Endodermal cell (in vitro differentiated cells): Measurements from ENCODE around the gene RASSF8. TPM values are rescaled to one million over a fixed set of nuclear protein-coding genes. Genes with fewer than 3 reads are reported as not detected.
A peak's percentile ranks its signal among the peaks of the same experiment; 100 is the strongest.

Source experiments
- DNase-seq: peaks from one replicate; pipeline ENCODE4 v3.0.0-alpha.2; 2017
- H3K27ac ChIP-seq: 2 replicates; pipeline ENCODE4 v1.5.1; 2013; ENCODE audit warnings: mild to moderate bottlenecking, low read depth, low read length, moderate library complexity
- H3K27me3 ChIP-seq: 2 replicates; pipeline ENCODE4 v1.6.1; 2013; ENCODE audit warnings: mild to moderate bottlenecking, low read length, moderate library complexity; ENCODE audit not compliant: insufficient read depth, control insufficient read depth, poor library complexity, severe bottlenecking
- H3K36me3 ChIP-seq: 2 replicates; pipeline ENCODE4 v1.7.0; 2013; ENCODE audit warnings: mild to moderate bottlenecking, low read length, moderate library complexity; ENCODE audit not compliant: control insufficient read depth, insufficient read depth
- H3K4me1 ChIP-seq: one replicate; pipeline ENCODE4 v1.7.0; 2013; ENCODE audit warnings: low read length; ENCODE audit not compliant: control insufficient read depth, insufficient read depth
- H3K4me3 ChIP-seq: 2 replicates; pipeline ENCODE4 v1.5.1; 2013; ENCODE audit warnings: mild to moderate bottlenecking, low read length, moderate library complexity
- H3K9ac ChIP-seq: 2 replicates; pipeline ENCODE4 v1.6.1; 2013; ENCODE audit warnings: mild to moderate bottlenecking, low read length, moderate library complexity; ENCODE audit not compliant: poor library complexity, severe bottlenecking; ENCODE audit errors: extremely low read depth
- H3K9me3 ChIP-seq: 2 replicates; pipeline ENCODE4 v1.6.1; 2013; ENCODE audit warnings: mild to moderate bottlenecking, low read length, moderate library complexity; ENCODE audit not compliant: control insufficient read depth
- H3K27ac Mint-ChIP-seq: 2 replicates; pipeline ENCODE4 v1.8.0; 2020; ENCODE audit warnings: mixed read lengths
- H3K27me3 Mint-ChIP-seq: 2 replicates; pipeline ENCODE4 v1.8.0; 2021; ENCODE audit warnings: mild to moderate bottlenecking, mixed read lengths; ENCODE audit not compliant: insufficient read depth
- H3K36me3 Mint-ChIP-seq: 2 replicates; pipeline ENCODE4 v1.8.0; 2020; ENCODE audit warnings: low read depth, mixed read lengths
- H3K4me1 Mint-ChIP-seq: 2 replicates; pipeline ENCODE4 v1.8.0; 2020; ENCODE audit warnings: mixed read lengths
- H3K4me3 Mint-ChIP-seq: 2 replicates; pipeline ENCODE4 v1.8.0; 2020; ENCODE audit warnings: mild to moderate bottlenecking, moderate library complexity, mixed read lengths
- H3K9me3 Mint-ChIP-seq: 2 replicates; pipeline ENCODE4 v1.8.0; 2020; ENCODE audit warnings: mild to moderate bottlenecking, mixed read lengths
- CTCF ChIP-seq: fragments of 200-600 bp; sonication (generic); conservative IDR thresholded peaks from 2 replicates; pipeline ENCODE4 v1.5.0; 2021; ENCODE audit warnings: antibody characterized with exemption, mild to moderate bottlenecking
- WGBS, 2 experiments: methylation state at CpG; one replicate each; pipeline versions ENCODE4 v1.1.5 to v1.1.7; 2013; ENCODE audit warnings: missing lambda C conversion rate in 2 of 2, mixed read lengths in 1 of 2; ENCODE audit not compliant: insufficient coverage in 1 of 2, insufficient read length in 1 of 2; 5-methylcytosine and 5-hydroxymethylcytosine counted together
- total RNA-seq, 2 donors: library from RNA; stranded (reverse); fragmentation: NEBNext Ultra II Directional in 1 of 2; extraction: Animal tissue kit (Norgen Biotek cat#: 25700) in 1 of 2; gene quantifications; 2 replicates in 1 of 2; 3 replicates in 1 of 2; pipeline ENCODE4 v1.2.1, GENCODE V29; 2021

Gene RASSF8
- total RNA-seq, 2 donors from 2014 or later = 87.0 to 183 TPM

GRCh38 chr12:26022043-26022442, 63.6 kb downstream of the RASSF8 start:
- WGBS, 2 experiments = 88 to 93% methylated on average over 1 to 3 of the region's 3 CpGs
- no peak overlapping the region for H3K4me3 Mint-ChIP-seq
- H3K4me1 Mint-ChIP-seq = peaks cover 34% of the 10 kb centered on the region
- Histone ChIP-seq H3K4me1 (no peaks in the 10 kb centered on the region), H3K9me3 (peaks cover 19% of the 10 kb centered on the region), H3K36me3 (peaks cover 11% of the 10 kb centered on the region), H3K27me3 (no peaks in the 10 kb centered on the region), H3K27ac (no peak overlapping the region), H3K9ac (no peak overlapping the region), H3K4me3 (no peak overlapping the region)
- peaks cover 14% of the 10 kb centered on the region for H3K9me3 Mint-ChIP-seq
- TF ChIP-seq CTCF = no peak
- no peak for DNase-seq
- no peaks in the 10 kb centered on the region for H3K27me3 Mint-ChIP-seq
- H3K36me3 Mint-ChIP-seq = peaks cover 27% of the 10 kb centered on the region
- H3K27ac Mint-ChIP-seq = no peak overlapping the region

- H3K36me3 ChIP-seq = peaks cover 11% of the 10 kb centered on the region
- H3K4me3 Mint-ChIP-seq = no peak overlapping the region
- 90 to 94% methylated on average over 1 of the region's 1 CpG for WGBS, 2 experiments
These were observed 68.2 kb downstream of the RASSF8 start for GRCh38 chr12:26026713-26027112.

GRCh38 chr12:26027401-26027800, 68.9 kb downstream of the RASSF8 start:
- peaks cover 11% of the 10 kb centered on the region for H3K9me3 Mint-ChIP-seq
- no peak for TF ChIP-seq CTCF
- H3K27me3 ChIP-seq = no peaks in the 10 kb centered on the region
- H3K27ac Mint-ChIP-seq = peak overlapping the region; percentile 0
- no peak overlapping the region for H3K27ac ChIP-seq
- no peak overlapping the region for H3K9ac ChIP-seq
- peaks cover 8% of the 10 kb centered on the region for H3K4me1 ChIP-seq
- H3K36me3 ChIP-seq = peaks cover 11% of the 10 kb centered on the region
- peaks cover 21% of the 10 kb centered on the region for H3K36me3 Mint-ChIP-seq
- H3K4me3 Mint-ChIP-seq = no peak overlapping the region
- no peaks in the 10 kb centered on the region for H3K27me3 Mint-ChIP-seq
- peaks cover 41% of the 10 kb centered on the region for H3K4me1 Mint-ChIP-seq
- H3K4me3 ChIP-seq = no peak overlapping the region
- H3K9me3 ChIP-seq = peaks cover 19% of the 10 kb centered on the region
- no peak for DNase-seq

More at GRCh38 chr12:26026713-26027112, 68.2 kb downstream of the RASSF8 start:
- peaks cover 19% of the 10 kb centered on the region for H3K9me3 ChIP-seq
- Mint-ChIP-seq H3K4me1 (peaks cover 45% of the 10 kb centered on the region), H3K27me3 (no peaks in the 10 kb centered on the region), H3K27ac (no peak overlapping the region), H3K36me3 (peaks cover 27% of the 10 kb centered on the region), H3K9me3 (peaks cover 14% of the 10 kb centered on the region)
- H3K4me1 ChIP-seq = peaks cover 8% of the 10 kb centered on the region
- no peak overlapping the region for H3K9ac ChIP-seq
- no peak overlapping the region for H3K4me3 ChIP-seq
- no peak for DNase-seq
- no peaks in the 10 kb centered on the region for H3K27me3 ChIP-seq
- no peak overlapping the region for H3K27ac ChIP-seq
- no peak for TF ChIP-seq CTCF
